OCI-LY1 (cell line): ENCODE results near the gene C22orf31.

Experiments
- H2AFZ ChIP-seq: fragments of 200-600 bp; sonication (generic), shearing (Covaris generic); 2 replicates; pipeline ENCODE4 v1.6.0; 2014; ENCODE audit warnings: antibody characterized with exemption, mild to moderate bottlenecking, low read length
- H3F3A ChIP-seq: fragments of 200-600 bp; sonication (generic), shearing (Covaris generic); 2 replicates; pipeline ENCODE4 v1.6.0; 2014; ENCODE audit warnings: mild to moderate bottlenecking, antibody characterized with exemption, low read length, moderate library complexity; ENCODE audit not compliant: insufficient read depth
- H3K27ac ChIP-seq: fragments of 200-600 bp; sonication (generic); 2 replicates; pipeline ENCODE4 v1.5.1; 2014; ENCODE audit warnings: low read length, mixed run types, mild to moderate bottlenecking, low read depth; ENCODE audit not compliant: poor library complexity, severe bottlenecking
- H3K27me3 ChIP-seq: fragments of 200-600 bp; sonication (generic); 2 replicates; pipeline ENCODE4 v1.6.0; 2014; ENCODE audit warnings: antibody characterized with exemption, mild to moderate bottlenecking, low read length, moderate library complexity; ENCODE audit not compliant: insufficient read depth
- H3K36me3 ChIP-seq: fragments of 200-600 bp; sonication (generic); 2 replicates; pipeline ENCODE4 v1.6.1; 2014; ENCODE audit warnings: mild to moderate bottlenecking, antibody characterized with exemption, low read length, moderate library complexity, mixed read lengths; ENCODE audit not compliant: insufficient read depth
- H3K4me1 ChIP-seq: fragments of 200-600 bp; sonication (generic); 2 replicates; pipeline ENCODE4 v1.5.1; 2014; ENCODE audit warnings: mild to moderate bottlenecking, low read length, moderate library complexity; ENCODE audit not compliant: insufficient read depth, severe bottlenecking
- H3K4me2 ChIP-seq: fragments of 200-600 bp; sonication (generic), shearing (Covaris generic); 2 replicates; pipeline ENCODE4 v1.6.1; 2014; ENCODE audit warnings: low read length
- H3K4me3 ChIP-seq: fragments of 200-600 bp; sonication (generic); 2 replicates; pipeline ENCODE4 v1.5.1; 2014; ENCODE audit warnings: low read length, low read depth, mild to moderate bottlenecking, mixed read lengths; ENCODE audit not compliant: poor library complexity, severe bottlenecking
- H3K79me2 ChIP-seq: fragments of 200-600 bp; shearing (Covaris generic); 2 replicates; pipeline ENCODE4 v1.6.1; 2016; ENCODE audit warnings: mixed run types, low read length, mixed read lengths; ENCODE audit not compliant: insufficient read depth
- H3K9ac ChIP-seq: fragments of 200-600 bp; sonication (generic), shearing (Covaris generic); 2 replicates; pipeline ENCODE4 v1.6.1; 2014; ENCODE audit warnings: mild to moderate bottlenecking, low read length, mixed read lengths
- H3K9me2 ChIP-seq: fragments of 200-600 bp; sonication (generic), shearing (Covaris generic); 2 replicates; pipeline ENCODE4 v1.6.1; 2014; ENCODE audit warnings: low read depth, mild to moderate bottlenecking, low read length, mixed read lengths
- H3K9me3 ChIP-seq: fragments of 200-600 bp; shearing (Covaris generic); 2 replicates; pipeline ENCODE4 v1.6.1; 2014; ENCODE audit warnings: low read length, mixed read lengths
- H4K20me1 ChIP-seq: fragments of 200-600 bp; sonication (generic), shearing (Covaris generic); 2 replicates; pipeline ENCODE4 v1.6.0; 2016; ENCODE audit warnings: mild to moderate bottlenecking, low read length; ENCODE audit not compliant: insufficient read depth
- EZH2 ChIP-seq: fragments of 200-600 bp; sonication (generic), shearing (Covaris generic); IDR thresholded peaks from 2 replicates; pipeline ENCODE4 v1.8.0; 2017; ENCODE audit warnings: borderline replicate concordance, mixed run types, mild to moderate bottlenecking, antibody characterized with exemption, low read length, moderate library complexity, mixed read lengths
- TF ChIP-seq, protein P1 (sequence below): fragments of 200-600 bp; sonication (generic), shearing (Covaris generic); IDR thresholded peaks from 2 replicates; pipeline ENCODE4 v1.5.1; 2017; ENCODE audit warnings: mild to moderate bottlenecking, antibody characterized with exemption, low read length, moderate library complexity, mixed read lengths

The C22orf31 gene

DNA sequence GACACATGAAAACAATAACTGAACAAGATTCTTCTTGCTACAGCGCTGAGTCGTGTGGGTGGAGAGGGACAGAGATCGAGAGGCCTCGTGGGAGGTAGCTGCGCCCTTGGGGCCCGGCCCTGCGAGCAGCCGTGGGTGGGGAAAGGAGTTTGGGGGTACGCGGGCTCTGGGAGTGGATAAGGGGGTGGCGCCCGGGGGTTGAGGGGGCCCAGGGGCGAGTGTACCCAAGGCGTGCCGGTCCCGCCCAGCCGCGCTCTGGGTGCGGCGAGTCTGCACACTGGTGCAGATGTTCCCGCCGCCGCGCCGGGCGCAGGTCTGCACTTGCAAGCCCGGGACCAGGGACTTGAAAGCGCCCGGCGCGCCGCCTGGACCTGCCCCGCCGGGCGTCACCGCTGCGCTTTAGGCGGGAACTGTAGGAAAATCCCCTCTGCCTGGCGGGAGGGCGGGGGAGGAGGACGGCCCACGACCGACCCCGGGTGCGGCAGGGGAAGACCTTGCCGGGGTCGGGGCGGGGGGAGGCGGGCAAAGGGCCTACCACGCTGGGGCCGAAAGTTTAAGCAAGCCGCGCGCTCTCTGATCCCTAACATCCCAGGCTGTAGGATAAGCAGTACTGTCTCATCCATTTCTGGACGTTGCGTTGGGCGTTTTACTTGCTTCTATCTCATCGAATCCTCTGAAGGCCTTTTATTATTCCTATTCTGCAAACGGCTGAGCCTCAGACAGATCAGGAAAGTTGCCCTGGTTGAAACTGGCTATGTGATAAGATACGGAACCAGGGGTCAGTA lies 9.8 kb upstream of the C22orf31 start:
- Histone ChIP-seq H2AFZ (no peak overlapping the region), H3K9ac (no peak overlapping the region), H4K20me1 (no peaks in the 10 kb centered on the region), H3K27ac (no peak overlapping the region), H3K4me3 (no peak overlapping the region), H3K79me2 (no peaks in the 10 kb centered on the region), H3K36me3 (no peaks in the 10 kb centered on the region), H3K27me3 (no peaks in the 10 kb centered on the region; the same call in 1 of the 2 replicates), H3K4me1 (peaks cover 9% of the 10 kb centered on the region), H3F3A (no peaks in the 10 kb centered on the region), H3K9me2 (no peaks in the 10 kb centered on the region), H3K9me3 (no peaks in the 10 kb centered on the region), H3K4me2 (no peak overlapping the region; the same call in 1 of the 2 replicates)
- TF ChIP-seq EZH2: no peak
- TF ChIP-seq, protein P1, sequence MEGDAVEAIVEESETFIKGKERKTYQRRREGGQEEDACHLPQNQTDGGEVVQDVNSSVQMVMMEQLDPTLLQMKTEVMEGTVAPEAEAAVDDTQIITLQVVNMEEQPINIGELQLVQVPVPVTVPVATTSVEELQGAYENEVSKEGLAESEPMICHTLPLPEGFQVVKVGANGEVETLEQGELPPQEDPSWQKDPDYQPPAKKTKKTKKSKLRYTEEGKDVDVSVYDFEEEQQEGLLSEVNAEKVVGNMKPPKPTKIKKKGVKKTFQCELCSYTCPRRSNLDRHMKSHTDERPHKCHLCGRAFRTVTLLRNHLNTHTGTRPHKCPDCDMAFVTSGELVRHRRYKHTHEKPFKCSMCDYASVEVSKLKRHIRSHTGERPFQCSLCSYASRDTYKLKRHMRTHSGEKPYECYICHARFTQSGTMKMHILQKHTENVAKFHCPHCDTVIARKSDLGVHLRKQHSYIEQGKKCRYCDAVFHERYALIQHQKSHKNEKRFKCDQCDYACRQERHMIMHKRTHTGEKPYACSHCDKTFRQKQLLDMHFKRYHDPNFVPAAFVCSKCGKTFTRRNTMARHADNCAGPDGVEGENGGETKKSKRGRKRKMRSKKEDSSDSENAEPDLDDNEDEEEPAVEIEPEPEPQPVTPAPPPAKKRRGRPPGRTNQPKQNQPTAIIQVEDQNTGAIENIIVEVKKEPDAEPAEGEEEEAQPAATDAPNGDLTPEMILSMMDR: no peak

DNA sequence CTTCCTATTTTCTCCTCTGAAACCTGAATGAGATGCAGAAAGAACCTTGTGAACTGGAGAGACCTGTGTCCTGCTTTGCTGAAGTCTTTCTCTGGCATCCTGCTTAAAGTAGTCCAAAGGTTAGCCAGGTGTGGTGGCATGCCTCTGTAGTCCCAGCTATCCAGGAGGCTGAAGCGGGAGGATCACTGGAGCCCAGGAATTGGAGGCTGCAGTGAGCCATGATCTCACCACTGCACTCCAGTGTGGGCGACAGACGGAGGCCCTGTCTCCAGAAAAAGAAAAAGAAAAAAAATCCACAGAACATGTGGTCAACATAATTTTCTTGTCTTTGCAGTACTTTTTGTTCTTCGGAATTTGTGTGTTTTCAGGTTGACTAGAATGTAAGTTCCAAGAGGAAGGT lies 8.9 kb upstream of the C22orf31 start:
- Histone ChIP-seq H3K27me3 (no peaks in the 10 kb centered on the region; the same call in 1 of the 2 replicates), H3K4me3 (no peak overlapping the region), H3K4me2 (no peak overlapping the region), H3K9me2 (no peaks in the 10 kb centered on the region), H3K9me3 (no peaks in the 10 kb centered on the region), H3K36me3 (no peaks in the 10 kb centered on the region), H3F3A (no peaks in the 10 kb centered on the region), H3K27ac (no peak overlapping the region), H2AFZ (no peak overlapping the region), H3K4me1 (peaks cover 9% of the 10 kb centered on the region), H3K79me2 (no peaks in the 10 kb centered on the region), H3K9ac (no peak overlapping the region), H4K20me1 (no peaks in the 10 kb centered on the region)
- no peak for TF ChIP-seq EZH2
- TF ChIP-seq, protein P1: no peak

DNA sequence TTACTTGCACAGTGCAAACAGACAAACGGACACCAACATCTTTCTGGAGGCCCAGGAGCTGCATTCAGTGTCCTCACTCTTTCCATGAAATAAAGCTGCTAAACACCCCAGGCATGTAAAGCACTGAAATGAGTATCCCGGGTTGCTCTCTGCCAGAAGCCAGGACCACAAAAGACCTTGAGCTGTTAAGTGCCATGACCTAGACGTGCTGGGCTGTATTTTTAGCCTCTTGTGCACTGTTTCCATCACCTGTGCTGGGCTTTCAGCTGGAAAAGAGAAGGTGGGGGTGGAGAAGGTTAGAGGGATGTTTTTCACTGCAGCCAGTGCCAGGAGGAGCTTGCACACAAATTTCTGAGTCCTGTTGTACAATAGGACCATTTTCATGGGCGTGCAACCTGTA lies 7.8 kb upstream of the C22orf31 start:
- TF ChIP-seq, protein P1: no peak
- TF ChIP-seq EZH2: no peak
- no peak overlapping the region for H3K27ac ChIP-seq
- H2AFZ ChIP-seq: no peak overlapping the region
- no peaks in the 10 kb centered on the region for H3F3A ChIP-seq
- H3K36me3 ChIP-seq: no peaks in the 10 kb centered on the region
- no peaks in the 10 kb centered on the region; the same call in 1 of the 2 replicates for H3K27me3 ChIP-seq
- no peak overlapping the region for H3K4me3 ChIP-seq
- peaks cover 9% of the 10 kb centered on the region for H3K4me1 ChIP-seq
- H4K20me1 ChIP-seq: no peaks in the 10 kb centered on the region
- H3K79me2 ChIP-seq: no peaks in the 10 kb centered on the region
- no peak overlapping the region for H3K4me2 ChIP-seq
- H3K9ac ChIP-seq: no peak overlapping the region
- no peaks in the 10 kb centered on the region for H3K9me3 ChIP-seq
- no peaks in the 10 kb centered on the region for H3K9me2 ChIP-seq
